ENCODE results near the gene PLEKHH1. TPM values are rescaled to one million over a fixed set of nuclear protein-coding genes. Genes with fewer than 3 reads are reported as not detected.

The PLEKHH1 gene
- total and polyA plus RNA-seq, 2 donors (not counting 1 experiment from before 2014, with no cell fraction given): 0.10 to 0.33 TPM

GRCh38 chr14:67526676-67527459 is 6.2 kb upstream of the PLEKHH1 start:
- H3K79me2 ChIP-seq (ENCODE audit: control insufficient read depth, insufficient read depth, low read length): no peaks in the 10 kb centered on the region
- no peaks in the 10 kb centered on the region for H3K36me3 ChIP-seq (ENCODE audit: control insufficient read depth, insufficient read depth, low read length)
- peaks cover 18% of the 10 kb centered on the region for H3K27me3 ChIP-seq (ENCODE audit: control insufficient read depth, insufficient read depth, low read length)
- H4K20me1 ChIP-seq (ENCODE audit: control insufficient read depth, extremely low read depth, insufficient read depth, low read length): no peaks in the 10 kb centered on the region
- peak; percentile 40 to 53 for DNase-seq (ENCODE audit: low read depth in 2 of 2)
- H3K4me1 ChIP-seq (ENCODE audit: control insufficient read depth, extremely low read depth, insufficient read depth, low read length): no peaks in the 10 kb centered on the region
- no peak overlapping the region for H3K27ac ChIP-seq (ENCODE audit: insufficient read depth, low read length)
- no peak overlapping the region for H3K4me2 ChIP-seq (ENCODE audit: extremely low read depth, insufficient read depth, low read length)
- H3K9ac ChIP-seq (ENCODE audit: insufficient read depth, low read length): no peak overlapping the region
- no peaks in the 10 kb centered on the region for H3K9me3 ChIP-seq (ENCODE audit: control insufficient read depth, insufficient read depth, low read depth, low read length)
- H2AFZ ChIP-seq (ENCODE audit: low read length): no peak overlapping the region
- TF ChIP-seq CTCF (conservative IDR thresholded peaks at IDR 0.05 in 1 of 2, IDR thresholded peaks at IDR 0.05 in 1 of 2; ENCODE audit: low read depth in 1 of 2, low read length in 2 of 2) (peak; percentile 67 to 68), EZH2 (IDR thresholded peaks at IDR 0.05; ENCODE audit: low read length, missing control alignments) (no peak)
- H3K4me3 ChIP-seq (replicated peaks in 1 of 4; ENCODE audit: control extremely low read depth in 1 of 4, insufficient read depth in 1 of 4, low read depth in 3 of 4, low read length in 4 of 4): no peak overlapping the region

- no peak overlapping the region for H3K4me3 ChIP-seq (replicated peaks in 1 of 4; ENCODE audit: control extremely low read depth in 1 of 4, insufficient read depth in 1 of 4, low read depth in 3 of 4, low read length in 4 of 4)
- H3K4me1 ChIP-seq (ENCODE audit: control insufficient read depth, extremely low read depth, insufficient read depth, low read length): no peaks in the 10 kb centered on the region
- no peak overlapping the region for H3K27ac ChIP-seq (ENCODE audit: insufficient read depth, low read length)
- TF ChIP-seq EZH2 (IDR thresholded peaks at IDR 0.05; ENCODE audit: low read length, missing control alignments) (peak; percentile 22), CTCF (conservative IDR thresholded peaks at IDR 0.05 in 1 of 2, IDR thresholded peaks at IDR 0.05 in 1 of 2; ENCODE audit: low read depth in 1 of 2, low read length in 2 of 2) (no peak)
- peaks cover 14% of the 10 kb centered on the region for H3K27me3 ChIP-seq (ENCODE audit: control insufficient read depth, insufficient read depth, low read length)
- H3K9me3 ChIP-seq (ENCODE audit: control insufficient read depth, insufficient read depth, low read depth, low read length): no peaks in the 10 kb centered on the region
- no peaks in the 10 kb centered on the region for H3K79me2 ChIP-seq (ENCODE audit: control insufficient read depth, insufficient read depth, low read length)
- H3K4me2 ChIP-seq (ENCODE audit: extremely low read depth, insufficient read depth, low read length): no peak overlapping the region
- no peak for DNase-seq (ENCODE audit: low read depth in 2 of 2)
- no peaks in the 10 kb centered on the region for H3K36me3 ChIP-seq (ENCODE audit: control insufficient read depth, insufficient read depth, low read length)
- H3K9ac ChIP-seq (ENCODE audit: insufficient read depth, low read length): no peak overlapping the region
- H2AFZ ChIP-seq (ENCODE audit: low read length): no peak overlapping the region
- H4K20me1 ChIP-seq (ENCODE audit: control insufficient read depth, extremely low read depth, insufficient read depth, low read length): no peaks in the 10 kb centered on the region
Observed at GRCh38 chr14:67527756-67528155, 5.3 kb upstream of the PLEKHH1 start.

GRCh38 chr14:67528276-67528675 is 4.8 kb upstream of the PLEKHH1 start:
- peaks cover 14% of the 10 kb centered on the region for H3K27me3 ChIP-seq (ENCODE audit: control insufficient read depth, insufficient read depth, low read length)
- peak; percentile 18 for TF ChIP-seq EZH2 (IDR thresholded peaks at IDR 0.05; ENCODE audit: low read length, missing control alignments)
- TF ChIP-seq CTCF (conservative IDR thresholded peaks at IDR 0.05 in 1 of 2, IDR thresholded peaks at IDR 0.05 in 1 of 2; ENCODE audit: low read depth in 1 of 2, low read length in 2 of 2): no peak
- no peak overlapping the region for H2AFZ ChIP-seq (ENCODE audit: low read length)
- H4K20me1 ChIP-seq (ENCODE audit: control insufficient read depth, extremely low read depth, insufficient read depth, low read length): no peaks in the 10 kb centered on the region
- no peak for DNase-seq (ENCODE audit: low read depth in 2 of 2)
- H3K4me1 ChIP-seq (ENCODE audit: control insufficient read depth, extremely low read depth, insufficient read depth, low read length): no peaks in the 10 kb centered on the region
- no peak overlapping the region for H3K4me3 ChIP-seq (replicated peaks in 1 of 4; ENCODE audit: control extremely low read depth in 1 of 4, insufficient read depth in 1 of 4, low read depth in 3 of 4, low read length in 4 of 4)
- H3K36me3 ChIP-seq (ENCODE audit: control insufficient read depth, insufficient read depth, low read length): no peaks in the 10 kb centered on the region
- H3K4me2 ChIP-seq (ENCODE audit: extremely low read depth, insufficient read depth, low read length): no peak overlapping the region
- H3K27ac ChIP-seq (ENCODE audit: insufficient read depth, low read length): no peak overlapping the region
- H3K79me2 ChIP-seq (ENCODE audit: control insufficient read depth, insufficient read depth, low read length): no peaks in the 10 kb centered on the region
- H3K9ac ChIP-seq (ENCODE audit: insufficient read depth, low read length): no peak overlapping the region
- no peaks in the 10 kb centered on the region for H3K9me3 ChIP-seq (ENCODE audit: control insufficient read depth, insufficient read depth, low read depth, low read length)
